K562 (cell line): Measurements from ENCODE around the gene TM9SF3.

Experiments
- BRCA1 ChIP-seq, 2 experiments: fragments of 450-650 bp in 1 of 2; sonication (generic) in 1 of 2; formaldehyde crosslinking in 1 of 2; IDR thresholded peaks; 2 replicates each; pipeline versions ENCODE4 v1.5.0 to v1.6.1; 2017 to 2020; ENCODE audit warnings: mild to moderate bottlenecking in 1 of 2, missing genetic modification reagents in 1 of 2
- CBX3 ChIP-seq, 2 experiments: IDR thresholded peaks; 1 replicate in 1 of 2; 2 replicates in 1 of 2; pipeline ENCODE4 v1.6.1; 2012; ENCODE audit warnings: inconsistent platforms in 2 of 2, low read length in 2 of 2, borderline replicate concordance in 1 of 2, control low read depth in 1 of 2
- HLTF ChIP-seq: fragments of 450-650 bp; IDR thresholded peaks from 2 replicates; pipeline ENCODE4 v1.6.1; 2016
- KAT2B ChIP-seq: IDR thresholded peaks from one replicate; pipeline ENCODE4 v1.6.1; 2012; ENCODE audit warnings: low read depth, mild to moderate bottlenecking, control low read depth, inconsistent platforms, low read length, moderate library complexity
- L3MBTL2 ChIP-seq: fragments of 450-650 bp; IDR thresholded peaks from 2 replicates; pipeline ENCODE4 v1.6.1; 2016; ENCODE audit warnings: mild to moderate bottlenecking, moderate library complexity
- POLR2AphosphoS5 ChIP-seq: IDR thresholded peaks from 2 replicates; pipeline ENCODE4 v1.6.1; 2011; ENCODE audit warnings: mild to moderate bottlenecking, low read depth, low read length, moderate library complexity; ENCODE audit not compliant: control insufficient read depth, insufficient read depth
- SNAPC5 ChIP-seq: fragments of 250-450 bp; sonication (Bioruptor Pico); IDR thresholded peaks from 2 replicates; pipeline ENCODE4 v1.8.0; 2021; ENCODE audit warnings: moderate library complexity, mild to moderate bottlenecking, inconsistent platforms
- XRCC3 ChIP-seq: fragments of 450-650 bp; IDR thresholded peaks from 2 replicates; pipeline ENCODE4 v1.6.1; 2017; ENCODE audit warnings: mild to moderate bottlenecking, moderate library complexity
- ZBTB1 ChIP-seq: sonication (generic); formaldehyde crosslinking; IDR thresholded peaks from 2 replicates; pipeline ENCODE4 v1.8.1; 2023; ENCODE audit warnings: missing genetic modification reagents, low read depth, mild to moderate bottlenecking, borderline replicate concordance
- ZBTB40 ChIP-seq, 2 experiments: fragments of 450-650 bp in 1 of 2; sonication (generic) in 1 of 2; formaldehyde crosslinking in 1 of 2; IDR thresholded peaks; 2 replicates each; pipeline versions ENCODE4 v1.7.1 to v1.9.0; 2016 to 2022; ENCODE audit warnings: inconsistent platforms in 1 of 2, mild to moderate bottlenecking in 1 of 2, missing genetic modification reagents in 1 of 2
- ZNF589 ChIP-seq: fragments of 200-800 bp; sonication (Bioruptor generic); IDR thresholded peaks from 2 replicates; pipeline ENCODE4 v1.6.1; 2016; ENCODE audit warnings: low read depth, missing genetic modification characterization, missing compliant biosample characterization

- TF ChIP-seq POLR2AphosphoS5 (no peak), L3MBTL2 (no peak), SNAPC5 (CRISPR knock-in tag) (no peak), ZNF589 (CRISPR knock-in tag) (no peak), XRCC3 (no peak), ZBTB40 (IDR thresholded peaks at IDR 0.05) (no peak), ZBTB40 (CRISPR knock-in tag; IDR thresholded peaks at IDR 0.05) (no peak), HLTF (no peak), CBX3 (IDR thresholded peaks at IDR 0.05; ENCODE audit: borderline replicate concordance in 1 of 2, low read length in 2 of 2) (no peak), ZBTB1 (no peak), KAT2B (no peak), BRCA1 (IDR thresholded peaks at IDR 0.05) (no peak), BRCA1 (CRISPR knock-in tag; IDR thresholded peaks at IDR 0.05) (no peak)
Observed at GRCh38 chr10:96619796-96620773, 33.3 kb upstream of the TM9SF3 start.
